ENCODE measurements around the gene ZNF362. TPM values are rescaled to one million over a fixed set of nuclear protein-coding genes. Genes with fewer than 3 reads are reported as not detected.
A peak's percentile ranks its signal among the peaks of the same experiment; 100 is the strongest.

Gene ZNF362
- total RNA-seq, result 97.0 and 110 TPM in 2 replicates
- long read RNA-seq, partial matches to known transcripts, result 1 of 5 reads
- long read RNA-seq, other reads (novel, unspliced or antisense), result 4 of 5 reads

GRCh38 chr1:33256471-33257206 lies at the start of gene ZNF362:
TSS of gene ZNF362 (plus strand) at chr1:33256492. CDS start at chr1:33270575, 14,083 bp downstream.
- TF ChIP-seq, protein P1, sequence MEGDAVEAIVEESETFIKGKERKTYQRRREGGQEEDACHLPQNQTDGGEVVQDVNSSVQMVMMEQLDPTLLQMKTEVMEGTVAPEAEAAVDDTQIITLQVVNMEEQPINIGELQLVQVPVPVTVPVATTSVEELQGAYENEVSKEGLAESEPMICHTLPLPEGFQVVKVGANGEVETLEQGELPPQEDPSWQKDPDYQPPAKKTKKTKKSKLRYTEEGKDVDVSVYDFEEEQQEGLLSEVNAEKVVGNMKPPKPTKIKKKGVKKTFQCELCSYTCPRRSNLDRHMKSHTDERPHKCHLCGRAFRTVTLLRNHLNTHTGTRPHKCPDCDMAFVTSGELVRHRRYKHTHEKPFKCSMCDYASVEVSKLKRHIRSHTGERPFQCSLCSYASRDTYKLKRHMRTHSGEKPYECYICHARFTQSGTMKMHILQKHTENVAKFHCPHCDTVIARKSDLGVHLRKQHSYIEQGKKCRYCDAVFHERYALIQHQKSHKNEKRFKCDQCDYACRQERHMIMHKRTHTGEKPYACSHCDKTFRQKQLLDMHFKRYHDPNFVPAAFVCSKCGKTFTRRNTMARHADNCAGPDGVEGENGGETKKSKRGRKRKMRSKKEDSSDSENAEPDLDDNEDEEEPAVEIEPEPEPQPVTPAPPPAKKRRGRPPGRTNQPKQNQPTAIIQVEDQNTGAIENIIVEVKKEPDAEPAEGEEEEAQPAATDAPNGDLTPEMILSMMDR (IDR thresholded peaks at IDR 0.05), result peak; percentile 20
- DNase-seq (ENCODE audit: extremely low spot score, unreplicated experiment), result peak; percentile 88
- H3K4me3 Mint-ChIP-seq (ENCODE audit: unreplicated experiment), result peak within 1 kb of the TSS; percentile 96

DNA sequence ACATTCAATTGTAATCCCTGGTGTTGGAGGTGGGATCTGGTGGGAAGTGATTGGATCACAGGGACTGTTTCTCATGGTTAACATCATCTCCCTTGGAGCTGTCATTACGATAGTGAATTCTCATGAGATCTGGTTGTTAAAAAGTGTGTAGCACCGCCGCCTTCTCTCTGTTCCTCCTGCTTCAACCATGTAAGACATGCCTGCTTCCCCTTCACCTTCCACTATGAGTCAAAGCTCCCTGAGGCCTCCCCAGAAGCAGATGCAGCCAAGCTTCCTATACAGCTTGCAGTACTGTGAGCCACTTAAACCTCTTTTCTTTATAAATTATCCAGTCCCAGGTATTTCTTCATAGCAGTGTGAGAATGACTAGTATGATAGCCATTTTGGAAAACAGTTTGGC lies 44.3 kb upstream of the ZNF362 start:
- DNase-seq (ENCODE audit: extremely low spot score, unreplicated experiment), result peak; percentile 30
- TF ChIP-seq, protein P1 (IDR thresholded peaks at IDR 0.05), result no peak
- no peaks in the 10 kb centered on the region for H3K4me1 Mint-ChIP-seq (ENCODE audit: unreplicated experiment)
- no peak overlapping the region for H3K4me3 Mint-ChIP-seq (ENCODE audit: unreplicated experiment)
- peaks cover 46% of the 10 kb centered on the region for H3K27me3 Mint-ChIP-seq (ENCODE audit: unreplicated experiment)
- peaks cover 2% of the 10 kb centered on the region for H3K36me3 Mint-ChIP-seq (ENCODE audit: unreplicated experiment)
- H3K27ac Mint-ChIP-seq (ENCODE audit: unreplicated experiment), result no peak overlapping the region
- H3K9me3 Mint-ChIP-seq (ENCODE audit: unreplicated experiment), result no peaks in the 10 kb centered on the region

More at GRCh38 chr1:33256471-33257206, at the start of gene ZNF362:
- H3K36me3 Mint-ChIP-seq (ENCODE audit: unreplicated experiment), result peaks cover 9% of the 10 kb centered on the region
- H3K27ac Mint-ChIP-seq (ENCODE audit: unreplicated experiment), result peak within 1 kb of the TSS; percentile 98
- no peaks in the 10 kb centered on the region for H3K9me3 Mint-ChIP-seq (ENCODE audit: unreplicated experiment)
- H3K4me1 Mint-ChIP-seq (ENCODE audit: unreplicated experiment), result peaks cover 43% of the 10 kb centered on the region
- peaks cover 1% of the 10 kb centered on the region for H3K27me3 Mint-ChIP-seq (ENCODE audit: unreplicated experiment)

DNA sequence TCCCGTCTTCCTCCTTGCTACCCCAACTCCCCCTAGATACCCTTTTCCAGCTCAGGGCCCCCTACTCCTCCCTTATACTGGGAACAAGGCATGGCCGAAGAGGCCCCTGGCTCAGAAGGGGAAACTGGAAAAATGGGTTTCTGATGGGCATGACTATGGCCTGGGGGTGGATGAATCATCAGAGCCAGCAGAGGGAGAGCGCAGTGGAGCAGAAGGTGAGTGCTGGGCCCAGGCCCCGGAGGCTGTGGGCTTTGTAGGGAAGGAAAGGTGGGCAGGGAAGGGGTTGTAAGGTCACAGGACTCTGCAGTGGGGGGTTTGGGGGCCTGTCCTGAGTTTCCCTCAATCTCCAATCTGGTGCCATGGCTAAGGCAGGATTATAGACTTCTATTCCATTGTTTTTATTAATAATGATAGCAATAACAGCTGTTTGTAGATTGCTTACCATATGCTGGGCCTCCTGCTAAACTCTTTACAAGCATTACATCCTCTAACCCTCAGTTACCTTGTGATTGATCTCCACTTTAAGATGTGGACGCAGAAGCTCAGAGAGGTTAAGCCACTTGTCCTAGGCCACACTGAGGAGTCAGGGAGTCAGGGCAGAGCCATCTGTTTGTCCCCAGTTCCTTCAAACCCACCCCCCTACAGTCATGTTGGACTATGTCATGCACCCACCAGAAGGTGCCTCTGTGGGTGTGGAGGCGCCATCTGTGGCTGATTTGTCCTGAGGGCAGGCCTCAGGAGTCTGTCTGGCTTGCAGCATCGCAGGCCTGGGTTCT lies 36.2 kb upstream of the ZNF362 start:
- peaks cover 4% of the 10 kb centered on the region for H3K36me3 Mint-ChIP-seq (ENCODE audit: unreplicated experiment)
- no peak for DNase-seq (ENCODE audit: extremely low spot score, unreplicated experiment)
- TF ChIP-seq, protein P1 (IDR thresholded peaks at IDR 0.05), result no peak
- H3K27ac Mint-ChIP-seq (ENCODE audit: unreplicated experiment), result no peak overlapping the region
- H3K4me3 Mint-ChIP-seq (ENCODE audit: unreplicated experiment), result no peak overlapping the region
- H3K9me3 Mint-ChIP-seq (ENCODE audit: unreplicated experiment), result peaks cover 13% of the 10 kb centered on the region
- H3K4me1 Mint-ChIP-seq (ENCODE audit: unreplicated experiment), result peaks cover 17% of the 10 kb centered on the region
- H3K27me3 Mint-ChIP-seq (ENCODE audit: unreplicated experiment), result peaks cover 3% of the 10 kb centered on the region

DNA sequence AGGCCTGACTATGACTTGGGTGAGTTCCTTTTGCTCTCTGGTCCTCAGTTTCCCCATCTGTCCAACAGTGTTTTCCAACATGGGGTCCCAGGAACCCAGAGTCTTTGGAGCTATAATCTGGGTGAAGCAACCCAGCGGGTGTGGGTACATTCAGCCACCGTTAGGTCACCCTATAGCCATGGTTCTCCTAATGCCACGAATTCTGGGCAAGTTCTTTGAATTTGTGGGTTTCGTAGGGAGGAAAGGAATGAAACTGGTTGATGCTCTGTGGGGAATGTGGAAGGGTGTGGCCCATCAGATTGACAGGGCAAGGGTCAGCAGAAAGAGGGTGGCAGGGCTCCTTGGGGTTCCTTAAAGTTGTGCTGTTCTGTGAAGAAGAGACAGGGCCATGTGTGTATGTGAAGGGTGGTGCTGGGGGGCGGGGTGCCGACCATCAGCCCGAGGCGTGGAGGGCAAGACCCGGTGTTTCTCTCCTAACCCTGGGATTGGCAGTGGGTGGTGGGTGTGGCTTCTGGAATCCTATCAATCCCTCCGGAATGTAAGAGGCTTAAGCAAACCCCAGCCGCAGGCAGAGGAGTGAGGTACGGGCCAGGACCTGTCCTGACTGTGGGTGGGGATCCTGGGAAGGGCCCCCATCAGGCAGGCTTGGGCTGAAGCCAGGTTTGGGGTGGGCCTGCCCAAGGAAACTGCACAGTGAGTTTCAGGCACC lies 35.5 kb upstream of the ZNF362 start:
- TF ChIP-seq, protein P1 (IDR thresholded peaks at IDR 0.05), result no peak

More for the DNA sequence above, 35.5 kb upstream of the ZNF362 start:
- peaks cover 3% of the 10 kb centered on the region for H3K27me3 Mint-ChIP-seq (ENCODE audit: unreplicated experiment)
- no peak overlapping the region for H3K27ac Mint-ChIP-seq (ENCODE audit: unreplicated experiment)
- peaks cover 4% of the 10 kb centered on the region for H3K36me3 Mint-ChIP-seq (ENCODE audit: unreplicated experiment)
- no peak for DNase-seq (ENCODE audit: extremely low spot score, unreplicated experiment)
- peaks cover 14% of the 10 kb centered on the region for H3K9me3 Mint-ChIP-seq (ENCODE audit: unreplicated experiment)
- no peak overlapping the region for H3K4me3 Mint-ChIP-seq (ENCODE audit: unreplicated experiment)
- H3K4me1 Mint-ChIP-seq (ENCODE audit: unreplicated experiment), result peaks cover 17% of the 10 kb centered on the region
